Testis (tissue), 5 donors: ENCODE data around the gene MBIP. TPM values are rescaled to one million over a fixed set of nuclear protein-coding genes. Genes with fewer than 3 reads are reported as not detected.

Experiments used
- DNase-seq: peaks from one replicate; pipeline ENCODE4 v3.0.0-alpha.2; 2019
- H3K27ac ChIP-seq, 2 donors: fragments of 200-600 bp; sonication (generic); one replicate each; pipeline ENCODE4 v1.5.1; 2019
- H3K27me3 ChIP-seq: fragments of 200-600 bp; sonication (generic); one replicate; pipeline ENCODE4 v1.5.1; 2019
- H3K36me3 ChIP-seq: fragments of 200-600 bp; sonication (generic); one replicate; pipeline ENCODE4 v1.5.1; 2017; ENCODE audit warnings: low read depth; ENCODE audit errors: missing control alignments
- H3K4me1 ChIP-seq: fragments of 200-600 bp; sonication (generic); one replicate; pipeline ENCODE4 v1.5.1; 2019
- H3K4me3 ChIP-seq, 2 donors: fragments of 200-600 bp; sonication (generic); one replicate each; pipeline ENCODE4 v1.5.1; 2017 to 2019
- H3K9me3 ChIP-seq: fragments of 200-600 bp; sonication (generic); one replicate; pipeline ENCODE4 v1.5.1; 2017
- POLR2A ChIP-seq: fragments of 450-650 bp; IDR thresholded peaks from one replicate; pipeline ENCODE4 v1.6.1; 2017; ENCODE audit warnings: antibody characterized with exemption, mild to moderate bottlenecking, moderate library complexity
- WGBS, 2 donors: methylation state at CpG; one replicate each; pipeline ENCODE4 v1.1.5; 2018; 5-methylcytosine and 5-hydroxymethylcytosine counted together
- intact Hi-C: fragments of 100-400 bp; cut with DNase I; formaldehyde crosslinking; loops from one replicate; pipeline ENCODE4 v1.15.1; 2023; ENCODE audit warnings: low total_unique reads
- long read RNA-seq, 2 donors: transcript quantifications; one replicate each; lab custom pipeline, GENCODE V29; 2026
- polyA plus RNA-seq: library from polyadenylated mRNA; stranded (reverse); fragments of 350-450 nt; fragmentation: Illumina TruSeq; extraction: RNeasy Lipid Tissue Mini Kit (QIAGEN cat#74804); gene quantifications from one replicate; pipeline ENCODE4 v1.2.3, GENCODE V29; 2014; ENCODE audit warnings: low read depth, low replicate concordance; ENCODE audit not compliant: insufficient read depth
- total RNA-seq, 2 donors: library from RNA; depleted of rRNA; stranded (reverse); fragments of >200 nt; gene quantifications; one replicate each; pipeline ENCODE4 v1.2.3, GENCODE V29; 2016
- TF ChIP-seq, protein P1 (sequence below), 3 experiments: fragments of 450-650 bp in 2 of 3; fragments of 200-600 bp in 1 of 3; sonication (generic) in 1 of 3; IDR thresholded peaks; one replicate each; pipeline ENCODE4 v1.5.1; 2016 to 2019; ENCODE audit warnings: antibody characterized with exemption in 3 of 3, mild to moderate bottlenecking in 2 of 3, moderate library complexity in 1 of 3

Gene MBIP, protein sequence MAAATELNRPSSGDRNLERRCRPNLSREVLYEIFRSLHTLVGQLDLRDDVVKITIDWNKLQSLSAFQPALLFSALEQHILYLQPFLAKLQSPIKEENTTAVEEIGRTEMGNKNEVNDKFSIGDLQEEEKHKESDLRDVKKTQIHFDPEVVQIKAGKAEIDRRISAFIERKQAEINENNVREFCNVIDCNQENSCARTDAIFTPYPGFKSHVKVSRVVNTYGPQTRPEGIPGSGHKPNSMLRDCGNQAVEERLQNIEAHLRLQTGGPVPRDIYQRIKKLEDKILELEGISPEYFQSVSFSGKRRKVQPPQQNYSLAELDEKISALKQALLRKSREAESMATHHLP
- total RNA-seq (10 to 100 TPM; 21.0 to 22.1 TPM), polyA plus RNA-seq (27.5 TPM)
- long read RNA-seq, donor 1, transcript MBIP-201 (9 exons, 1,586 nt), result minor isoform, 5 of 26 reads
- long read RNA-seq, donor 1, transcript MBIP-203 (9 exons, 1,648 nt), result major isoform, 19 of 26 reads
- long read RNA-seq, donor 1, partial matches to known transcripts, result 0 of 26 reads
- long read RNA-seq, donor 1, other reads (novel, unspliced or antisense), result 0 of 26 reads
- long read RNA-seq, donor 2, transcript MBIP-203 (9 exons, 1,648 nt), result major isoform, 7 of 11 reads
- long read RNA-seq, donor 2, partial matches to known transcripts, result 0 of 11 reads
- long read RNA-seq, donor 2, other reads (novel, unspliced or antisense), result 0 of 11 reads

DNA sequence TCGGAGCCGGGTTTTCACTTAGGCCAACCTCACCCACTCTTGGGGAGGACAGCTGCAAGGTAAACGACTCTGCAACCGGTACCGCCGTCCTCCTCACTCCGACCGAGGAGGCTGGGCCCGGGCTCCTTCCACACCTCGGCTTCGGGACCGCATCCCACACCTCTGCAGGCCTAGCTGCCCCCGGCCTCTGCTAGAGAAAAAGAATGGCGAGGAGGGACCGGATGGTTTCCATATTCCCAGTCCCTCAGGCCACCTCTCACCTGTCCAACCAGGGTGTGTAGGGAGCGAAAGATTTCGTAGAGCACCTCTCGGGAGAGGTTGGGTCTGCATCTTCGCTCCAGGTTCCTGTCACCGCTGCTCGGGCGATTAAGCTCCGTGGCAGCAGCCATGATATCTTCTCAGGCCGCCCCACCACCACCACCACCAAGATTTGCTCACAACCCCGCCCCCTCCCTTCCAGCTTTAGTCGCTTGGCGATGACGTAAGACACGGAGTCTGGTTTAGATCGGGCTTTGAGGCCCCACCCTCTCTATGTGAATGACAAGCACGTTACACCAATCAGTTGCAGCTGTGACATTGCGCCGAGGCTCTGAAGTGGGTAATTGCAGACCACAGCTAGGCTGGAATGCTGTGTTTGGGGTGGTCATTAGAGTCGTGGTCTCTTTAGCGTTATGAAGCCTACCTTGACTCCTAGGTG, at the start of gene MBIP:
Gene MBIP, minus strand, starts transcription at position 438 of the 697 bp plus-strand sequence. Its CDS starts 49 bp downstream, at position 389.
- H3K27me3 ChIP-seq, result no peaks in the 10 kb centered on the region
- intact Hi-C loops, result no loop called here
- H3K4me3 ChIP-seq, result peak within 1 kb of the TSS; percentile 81 to 83
- peaks cover 6% of the 10 kb centered on the region for H3K4me1 ChIP-seq
- H3K27ac ChIP-seq, result peak within 1 kb of the TSS; percentile 68 to 84
- no peaks in the 10 kb centered on the region for H3K36me3 ChIP-seq
- peak; percentile 98 for DNase-seq
- no peak for TF ChIP-seq POLR2A
- TF ChIP-seq, protein P1, sequence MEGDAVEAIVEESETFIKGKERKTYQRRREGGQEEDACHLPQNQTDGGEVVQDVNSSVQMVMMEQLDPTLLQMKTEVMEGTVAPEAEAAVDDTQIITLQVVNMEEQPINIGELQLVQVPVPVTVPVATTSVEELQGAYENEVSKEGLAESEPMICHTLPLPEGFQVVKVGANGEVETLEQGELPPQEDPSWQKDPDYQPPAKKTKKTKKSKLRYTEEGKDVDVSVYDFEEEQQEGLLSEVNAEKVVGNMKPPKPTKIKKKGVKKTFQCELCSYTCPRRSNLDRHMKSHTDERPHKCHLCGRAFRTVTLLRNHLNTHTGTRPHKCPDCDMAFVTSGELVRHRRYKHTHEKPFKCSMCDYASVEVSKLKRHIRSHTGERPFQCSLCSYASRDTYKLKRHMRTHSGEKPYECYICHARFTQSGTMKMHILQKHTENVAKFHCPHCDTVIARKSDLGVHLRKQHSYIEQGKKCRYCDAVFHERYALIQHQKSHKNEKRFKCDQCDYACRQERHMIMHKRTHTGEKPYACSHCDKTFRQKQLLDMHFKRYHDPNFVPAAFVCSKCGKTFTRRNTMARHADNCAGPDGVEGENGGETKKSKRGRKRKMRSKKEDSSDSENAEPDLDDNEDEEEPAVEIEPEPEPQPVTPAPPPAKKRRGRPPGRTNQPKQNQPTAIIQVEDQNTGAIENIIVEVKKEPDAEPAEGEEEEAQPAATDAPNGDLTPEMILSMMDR (IDR thresholded peaks at IDR 0.05), result peak in 1 of 3 experiments; percentile 10
- 0% methylated on average over 14 to 35 of the region's 35 CpGs for WGBS, 2 donors
- H3K9me3 ChIP-seq, result no peaks in the 10 kb centered on the region

DNA sequence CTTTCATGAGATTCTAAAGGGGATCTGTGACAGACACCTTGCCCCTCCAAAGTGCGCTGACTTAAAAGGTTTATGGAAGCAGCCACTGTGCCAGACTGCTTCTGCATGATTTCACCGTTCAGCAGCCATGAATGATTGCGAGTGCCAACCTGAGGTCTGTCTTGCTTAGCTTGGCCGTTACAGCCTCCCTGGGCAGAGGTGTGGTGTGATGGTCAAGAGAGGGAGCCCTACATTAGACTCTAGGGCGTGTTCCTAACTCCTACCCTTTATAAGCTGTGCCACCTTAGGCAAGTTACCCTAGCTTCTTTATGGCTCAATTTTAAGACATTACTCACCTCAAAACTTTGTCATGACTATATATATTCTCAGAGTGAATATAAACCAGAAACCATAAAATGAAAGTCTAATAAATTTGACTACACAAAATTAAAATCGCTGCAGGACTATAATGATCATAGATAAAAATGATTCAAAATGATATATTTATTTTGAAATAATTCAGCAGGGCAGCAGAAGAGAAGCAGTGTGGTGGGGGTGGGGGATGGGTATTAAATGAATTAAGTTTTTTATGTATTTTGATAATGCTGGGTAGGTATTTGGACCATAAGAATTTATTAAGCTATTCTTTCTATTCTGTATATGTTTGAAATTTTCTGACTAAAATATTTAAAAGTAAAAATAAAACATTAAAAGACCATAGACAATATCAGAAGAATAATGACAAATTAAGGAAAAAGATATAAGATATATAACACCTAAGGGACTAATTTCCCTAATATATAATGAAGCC, 47.7 kb upstream of the MBIP start:
- H3K36me3 ChIP-seq, result no peaks in the 10 kb centered on the region
- no peak for TF ChIP-seq POLR2A
- TF ChIP-seq, protein P1 (IDR thresholded peaks at IDR 0.05), result no peak
- no peak overlapping the region for H3K4me3 ChIP-seq
- no peaks in the 10 kb centered on the region for H3K9me3 ChIP-seq
- H3K27ac ChIP-seq, result no peak overlapping the region
- no peaks in the 10 kb centered on the region for H3K27me3 ChIP-seq
- DNase-seq, result no peak
- WGBS, 2 donors, result 72 to 92% methylated on average over 4 to 6 of the region's 6 CpGs
- H3K4me1 ChIP-seq, result no peaks in the 10 kb centered on the region
- intact Hi-C loops, result no loop called here

DNA sequence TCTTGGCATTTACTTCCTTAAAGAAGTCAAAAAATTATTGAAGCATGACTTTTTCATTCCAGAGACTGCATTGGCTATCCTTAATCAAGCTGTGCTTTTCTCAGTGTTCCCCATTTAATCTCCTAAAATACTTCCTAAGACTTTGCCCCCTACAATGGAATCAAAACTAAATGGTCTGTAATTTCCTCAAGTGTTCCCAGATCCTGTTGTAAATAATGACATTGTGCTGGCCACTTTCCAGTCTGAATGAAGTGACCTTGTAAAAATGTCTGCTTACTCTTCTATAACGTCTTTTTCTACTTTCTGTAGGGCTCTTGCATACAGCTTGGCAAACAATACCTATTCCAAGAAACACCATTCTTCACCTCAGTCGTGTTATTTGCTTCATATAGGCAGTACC, 45.3 kb upstream of the MBIP start:
- H3K9me3 ChIP-seq, result no peaks in the 10 kb centered on the region
- no peaks in the 10 kb centered on the region for H3K36me3 ChIP-seq
- H3K27ac ChIP-seq, result no peak overlapping the region
- no peak for DNase-seq
- H3K27me3 ChIP-seq, result no peaks in the 10 kb centered on the region
- TF ChIP-seq POLR2A, result no peak
- TF ChIP-seq, protein P1 (IDR thresholded peaks at IDR 0.05), result no peak
- WGBS, 2 donors, result 38 to 49% methylated on average over 2 of the region's 2 CpGs
- intact Hi-C loops, result no loop called here
- no peaks in the 10 kb centered on the region for H3K4me1 ChIP-seq
- H3K4me3 ChIP-seq, result no peak overlapping the region

DNA sequence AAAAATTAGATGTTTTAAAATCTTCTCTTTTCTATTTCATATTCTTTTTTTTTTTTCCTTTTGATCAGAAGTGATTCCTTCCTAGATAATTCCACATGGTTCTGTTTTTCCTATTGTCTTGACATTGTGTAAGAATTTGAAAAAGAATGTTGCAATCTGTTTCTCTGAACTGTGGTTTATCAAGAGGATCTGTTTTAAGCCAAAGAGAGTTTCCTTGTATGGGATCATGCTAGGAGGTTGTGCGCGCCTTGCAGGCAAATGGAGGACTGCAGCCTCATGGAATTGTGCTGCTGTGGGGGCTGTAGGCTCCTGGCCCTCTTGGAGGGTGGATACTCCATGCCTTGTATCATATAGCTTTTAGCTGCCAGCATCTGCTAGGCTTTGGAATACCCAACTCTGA, 43.3 kb upstream of the MBIP start:
- Histone ChIP-seq H3K4me3 (no peak overlapping the region), H3K36me3 (no peaks in the 10 kb centered on the region), H3K27ac (no peak overlapping the region), H3K4me1 (no peaks in the 10 kb centered on the region), H3K9me3 (no peaks in the 10 kb centered on the region), H3K27me3 (no peaks in the 10 kb centered on the region)
- intact Hi-C loops, result no loop called here
- TF ChIP-seq POLR2A, result no peak
- TF ChIP-seq, protein P1 (IDR thresholded peaks at IDR 0.05), result no peak
- DNase-seq, result no peak
- 95 to 100% methylated on average over 2 of the region's 2 CpGs for WGBS, 2 donors
